CD14-positive monocyte (primary cell): Measurements from ENCODE around the gene NKAIN2. TPM values are rescaled to one million over a fixed set of nuclear protein-coding genes. Genes with fewer than 3 reads are reported as not detected.

ENCODE experiments used
- DNase-seq, 3 donors: peaks; one replicate each; pipeline ENCODE4 v3.0.0-alpha.2; 2011 to 2022
- H2AFZ ChIP-seq: 2 replicates; pipeline ENCODE4 v1.6.0; 2012; ENCODE audit warnings: mild to moderate bottlenecking, low read depth, low read length, inconsistent platforms; ENCODE audit not compliant: insufficient read depth, poor library complexity, severe bottlenecking
- H3K27ac ChIP-seq, 2 donors: 1 replicate in 1 of 2; 2 replicates in 1 of 2; pipeline ENCODE4 v1.5.1; 2012 to 2013; ENCODE audit warnings: low read length in 2 of 2, control low read depth in 1 of 2, inconsistent platforms in 1 of 2, low read depth in 1 of 2, mild to moderate bottlenecking in 1 of 2
- H3K27me3 ChIP-seq, 2 donors: one replicate each; pipeline versions ENCODE4 v1.6.0 to v1.6.1; 2011 to 2013; ENCODE audit warnings: low read length in 2 of 2; ENCODE audit not compliant: control insufficient read depth in 2 of 2, insufficient read depth in 2 of 2
- H3K36me3 ChIP-seq, 2 donors: replicated peaks in 1 of 2; 1 replicate in 1 of 2; 2 replicates in 1 of 2; pipeline versions ENCODE4 v1.5.1 to v1.6.1; 2012 to 2013; ENCODE audit warnings: low read length in 2 of 2, control low read depth in 1 of 2, inconsistent platforms in 1 of 2, mild to moderate bottlenecking in 1 of 2; ENCODE audit not compliant: insufficient read depth in 2 of 2, control insufficient read depth in 1 of 2
- H3K4me1 ChIP-seq, 2 donors: 1 replicate in 1 of 2; 2 replicates in 1 of 2; pipeline versions ENCODE4 v1.5.1 to v1.6.1; 2012 to 2013; ENCODE audit warnings: low read length in 2 of 2, control low read depth in 1 of 2, inconsistent platforms in 1 of 2, mild to moderate bottlenecking in 1 of 2, moderate library complexity in 1 of 2; ENCODE audit not compliant: insufficient read depth in 2 of 2, control insufficient read depth in 1 of 2
- H3K4me2 ChIP-seq: replicated peaks from 2 replicates; pipeline ENCODE3; 2012; ENCODE audit warnings: low read length, moderate library complexity, mild to moderate bottlenecking; ENCODE audit not compliant: poor library complexity, severe bottlenecking; ENCODE audit errors: extremely low read depth
- H3K4me3 ChIP-seq, 3 experiments: fragments of 200-600 bp in 1 of 3; sonication (generic) in 1 of 3; replicated peaks in 1 of 3; 1 replicate in 2 of 3; 2 replicates in 1 of 3; pipeline ENCODE4 v1.5.1; 2011 to 2013; ENCODE audit warnings: low read length in 3 of 3, mild to moderate bottlenecking in 3 of 3, control low read depth in 2 of 3, low read depth in 2 of 3, inconsistent platforms in 1 of 3, moderate library complexity in 1 of 3
- H3K79me2 ChIP-seq: 2 replicates; pipeline ENCODE4 v1.6.0; 2012; ENCODE audit warnings: mild to moderate bottlenecking, control low read depth, inconsistent platforms, low read length, moderate library complexity; ENCODE audit not compliant: insufficient read depth
- H3K9ac ChIP-seq: 2 replicates; pipeline ENCODE4 v1.6.0; 2017; ENCODE audit warnings: low read length, mild to moderate bottlenecking; ENCODE audit not compliant: insufficient read depth, poor library complexity, severe bottlenecking
- H3K9me3 ChIP-seq, 2 donors: replicated peaks in 1 of 2; 1 replicate in 1 of 2; 2 replicates in 1 of 2; pipeline versions ENCODE4 v1.5.1 to v1.6.1; 2012 to 2013; ENCODE audit warnings: low read length in 2 of 2, control low read depth in 1 of 2; ENCODE audit not compliant: control insufficient read depth in 1 of 2, insufficient read depth in 1 of 2
- H4K20me1 ChIP-seq: 2 replicates; pipeline ENCODE4 v1.6.0; 2012; ENCODE audit warnings: mild to moderate bottlenecking, low read length, control low read depth, moderate library complexity; ENCODE audit not compliant: insufficient read depth
- H3K27ac Mint-ChIP-seq, 7 donors: one replicate each; pipeline ENCODE4 v1.8.0; 2020; ENCODE audit warnings: mild to moderate bottlenecking in 7 of 7, mixed read lengths in 7 of 7, moderate library complexity in 6 of 7, inconsistent platforms in 2 of 7
- H3K27me3 Mint-ChIP-seq, 3 donors: one replicate each; pipeline ENCODE4 v1.8.0; 2021 to 2022; ENCODE audit warnings: low read depth in 3 of 3, mild to moderate bottlenecking in 3 of 3, mixed read lengths in 3 of 3, moderate library complexity in 3 of 3, inconsistent platforms in 1 of 3
- H3K36me3 Mint-ChIP-seq, 2 donors: one replicate each; pipeline ENCODE4 v1.8.0; 2020; ENCODE audit warnings: mixed read lengths in 2 of 2, inconsistent platforms in 1 of 2, mild to moderate bottlenecking in 1 of 2
- H3K4me1 Mint-ChIP-seq: one replicate; pipeline ENCODE4 v1.8.0; 2020; ENCODE audit warnings: mild to moderate bottlenecking, mixed read lengths
- H3K4me3 Mint-ChIP-seq, 2 donors: one replicate each; pipeline ENCODE4 v1.8.0; 2020; ENCODE audit warnings: mild to moderate bottlenecking in 2 of 2, mixed read lengths in 2 of 2, moderate library complexity in 1 of 2
- H3K9me3 Mint-ChIP-seq, 7 donors: one replicate each; pipeline ENCODE4 v1.8.0; 2020 to 2022; ENCODE audit warnings: mixed read lengths in 7 of 7, mild to moderate bottlenecking in 6 of 7, moderate library complexity in 6 of 7, inconsistent platforms in 2 of 7
- CTCF ChIP-seq: fragments of 200-600 bp; IDR thresholded peaks from one replicate; pipeline ENCODE4 v1.8.0; 2022; ENCODE audit warnings: antibody characterized with exemption, mild to moderate bottlenecking
- WGBS: methylation state at CpG from one replicate; pipeline ENCODE4 v1.1.5; 2013; ENCODE audit warnings: missing lambda C conversion rate; ENCODE audit not compliant: insufficient coverage; 5-methylcytosine and 5-hydroxymethylcytosine counted together
- intact Hi-C, 2 donors: fragments of 100-400 bp; cut with micrococcal nuclease; formaldehyde crosslinking; loops; one replicate each; pipeline versions ENCODE4 v1.15.0 to v1.15.1; 2023
- polyA plus RNA-seq, 3 donors: library from polyadenylated mRNA; depleted of rRNA in 1 of 3; unstranded in 2 of 3; stranded (reverse) in 1 of 3; fragments of 300-500 nt in 2 of 3; fragments of >200 nt in 1 of 3; fragmentation: Illumina TruSeq in 2 of 3; gene quantifications; 1 replicate in 2 of 3; 2 replicates in 1 of 3; pipeline ENCODE4 v1.2.3, GENCODE V29; 2012 to 2021

Gene NKAIN2
- polyA plus RNA-seq, 3 donors: not detected

DNA sequence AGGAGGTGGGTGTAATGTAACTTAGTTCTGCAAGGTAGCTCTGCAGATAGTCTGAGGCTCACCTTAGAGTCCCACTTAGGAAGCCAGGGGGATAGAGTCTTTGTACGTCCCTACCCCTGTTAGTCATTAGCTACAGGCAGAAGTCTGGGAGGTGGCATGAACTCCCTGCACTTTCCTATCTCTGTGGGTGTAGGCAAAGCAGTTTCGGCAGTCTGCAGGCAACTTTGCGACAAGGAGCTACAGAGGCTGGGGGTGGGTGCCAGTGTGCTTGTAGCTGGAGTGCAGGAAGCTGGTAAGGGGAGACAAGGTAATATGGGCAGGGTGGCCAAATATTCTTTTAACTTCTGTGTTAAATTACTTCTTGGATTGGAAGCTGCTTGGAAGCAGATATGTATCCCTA, 45.7 kb downstream of the NKAIN2 start:
- 100% methylated on average over 2 of the region's 3 CpGs for WGBS
- no peaks in the 10 kb centered on the region for H3K9me3 ChIP-seq
- no peak overlapping the region for H3K4me3 Mint-ChIP-seq

DNA sequence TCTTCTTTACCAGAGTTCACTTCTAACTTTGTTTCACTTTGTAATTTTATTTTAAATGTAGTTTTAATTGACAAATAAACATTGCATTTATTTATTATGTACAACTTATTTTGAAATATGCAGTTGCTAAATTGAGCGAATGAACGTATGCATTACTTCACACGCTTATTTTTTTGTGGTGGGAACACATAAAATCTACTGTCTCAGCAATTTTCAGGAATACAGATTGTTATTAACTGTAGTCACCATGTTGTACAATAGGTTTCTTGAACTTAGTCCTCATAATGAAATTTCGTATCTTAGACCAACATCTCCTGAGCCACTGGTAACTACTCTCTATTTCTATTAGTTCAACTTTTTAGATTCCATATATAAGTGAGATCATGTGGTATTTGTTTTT, 46.9 kb downstream of the NKAIN2 start:
- peaks cover 0 to 2% (median 0%) of the 10 kb centered on the region in 3 donors for H3K27me3 Mint-ChIP-seq
- WGBS: no CpG with 5 or more reads among the region's 4 CpGs

More for the DNA sequence above, 45.7 kb downstream of the NKAIN2 start:
- Histone ChIP-seq H3K9ac (no peak overlapping the region), H3K27me3 (no peaks in the 10 kb centered on the region), H3K36me3 (no peaks in the 10 kb centered on the region), H4K20me1 (no peaks in the 10 kb centered on the region), H3K79me2 (no peaks in the 10 kb centered on the region), H3K4me2 (no peak overlapping the region), H3K27ac (no peak overlapping the region), H2AFZ (no peak overlapping the region), H3K4me1 (no peaks in the 10 kb centered on the region), H3K4me3 (no peak overlapping the region)
- H3K36me3 Mint-ChIP-seq: no peaks in the 10 kb centered on the region
- peaks cover 0 to 2% (median 0%) of the 10 kb centered on the region in 3 donors for H3K27me3 Mint-ChIP-seq
- H3K4me1 Mint-ChIP-seq: no peaks in the 10 kb centered on the region
- peaks cover 0 to 11% (median 2%) of the 10 kb centered on the region in 7 donors for H3K9me3 Mint-ChIP-seq
- intact Hi-C loops: no loop called here
- no peak overlapping the region for H3K27ac Mint-ChIP-seq
- TF ChIP-seq CTCF: no peak
- DNase-seq: no peak

More for the DNA sequence above, 46.9 kb downstream of the NKAIN2 start:
- H2AFZ ChIP-seq: no peak overlapping the region
- H3K4me2 ChIP-seq: no peak overlapping the region
- H3K9ac ChIP-seq: no peak overlapping the region
- Mint-ChIP-seq H3K36me3 (no peaks in the 10 kb centered on the region), H3K4me1 (no peaks in the 10 kb centered on the region), H3K4me3 (no peak overlapping the region), H3K27ac (no peak overlapping the region), H3K9me3 (peaks cover 0 to 11% (median 2%) of the 10 kb centered on the region in 7 donors)
- no peaks in the 10 kb centered on the region for H3K36me3 ChIP-seq
- no peak for TF ChIP-seq CTCF
- H4K20me1 ChIP-seq: no peaks in the 10 kb centered on the region
- H3K9me3 ChIP-seq: no peaks in the 10 kb centered on the region
- H3K4me3 ChIP-seq: no peak overlapping the region
- H3K27ac ChIP-seq: no peak overlapping the region
- intact Hi-C loops: no loop called here
- no peak for DNase-seq
- H3K79me2 ChIP-seq: no peaks in the 10 kb centered on the region
- H3K27me3 ChIP-seq: no peaks in the 10 kb centered on the region
- no peaks in the 10 kb centered on the region for H3K4me1 ChIP-seq
